AG04449 (cell line): ENCODE measurements around the gene TAOK2.
"Not testable (repeated sequence)": the region's sequence is repeated elsewhere in the genome, so short reads cannot be mapped to it uniquely, and the experiment has no call there.

ENCODE experiments used
- CTCF ChIA-PET: fragments of 350-600 bp; formaldehyde crosslinking; extraction: SDS; loops from one replicate; lab custom pipeline; 2021; ENCODE audit warnings: antibody characterized with exemption; lab: Yijun Ruan, JAX
- POLR2A ChIA-PET: fragments of 400-600, 350-600 bp; formaldehyde crosslinking; extraction: SDS; loops from one replicate; lab custom pipeline; 2020; ENCODE audit warnings: antibody characterized with exemption, inconsistent platforms; lab: Yijun Ruan, JAX
- DNase-seq: peaks from one replicate; pipeline ENCODE4 v3.0.0-alpha.2; 2010; ENCODE audit warnings: low read depth, low spot score
- H3K4me3 ChIP-seq: 2 replicates; pipeline ENCODE4 v1.5.1; 2011; ENCODE audit warnings: low read depth, mild to moderate bottlenecking, control low read depth, low read length
- TF ChIP-seq, protein P1 (sequence below): IDR thresholded peaks from one replicate; pipeline ENCODE4 v1.5.1; 2011; ENCODE audit warnings: mild to moderate bottlenecking, moderate library complexity, low read length, control low read depth, inconsistent platforms; ENCODE audit not compliant: insufficient read depth; ENCODE audit errors: missing control alignments

Gene TAOK2

DNA sequence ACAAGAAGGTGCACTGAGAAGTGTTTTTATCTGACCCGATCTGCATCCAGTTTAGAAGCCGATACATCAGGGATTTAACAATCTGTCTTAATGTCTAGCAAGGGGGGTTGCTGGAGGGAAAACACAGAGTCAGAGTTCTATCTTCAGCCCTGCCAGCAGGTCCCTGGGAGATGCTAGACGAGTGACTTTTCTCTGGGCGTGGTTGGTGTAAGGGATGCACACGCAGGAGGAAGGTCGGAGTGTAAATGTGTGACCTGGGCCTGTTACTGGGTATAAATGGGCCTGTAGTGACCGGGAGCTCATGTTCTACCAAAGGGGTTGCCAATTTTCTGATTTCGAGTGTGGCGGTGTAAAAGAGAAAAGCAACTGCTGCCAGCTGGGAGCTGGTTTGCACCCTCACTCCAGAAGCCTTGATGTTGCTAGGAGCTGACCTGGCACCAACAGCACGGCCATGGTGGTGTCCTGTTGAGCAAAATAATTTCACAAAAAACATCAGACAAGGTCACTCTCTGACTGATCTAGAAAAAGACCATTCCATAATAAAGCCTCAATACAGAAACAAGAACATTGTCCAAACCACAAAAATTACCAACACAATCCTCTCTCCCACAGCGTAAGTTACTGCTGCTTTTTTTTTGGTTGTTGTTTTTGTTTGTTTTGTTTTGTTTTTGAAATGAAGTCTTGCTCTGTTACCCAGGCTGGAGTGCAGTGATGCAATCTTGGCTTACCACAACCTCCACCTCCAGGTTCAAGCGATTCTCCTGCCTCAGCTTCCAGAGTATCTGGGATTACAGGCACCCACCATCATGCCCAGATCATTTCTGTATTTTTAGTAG is 46.4 kb upstream of the TAOK2 start:
- DNase-seq: no peak
- ChIA-PET CTCF (interaction anchor here (1.1 to 2.2 kb wide), 8 partner anchors 7 to 94 kb away, joined by 3 to 7 read pairs (median 4); partner anchors contain the start of gene TAOK2), POLR2A (interaction anchor here (1.0 to 2.3 kb wide), 5 partner anchors 16 to 77 kb away, joined by 3 to 11 read pairs (median 9); partner anchors contain the start of genes TAOK2 and TMEM219)
- TF ChIP-seq, protein P1, sequence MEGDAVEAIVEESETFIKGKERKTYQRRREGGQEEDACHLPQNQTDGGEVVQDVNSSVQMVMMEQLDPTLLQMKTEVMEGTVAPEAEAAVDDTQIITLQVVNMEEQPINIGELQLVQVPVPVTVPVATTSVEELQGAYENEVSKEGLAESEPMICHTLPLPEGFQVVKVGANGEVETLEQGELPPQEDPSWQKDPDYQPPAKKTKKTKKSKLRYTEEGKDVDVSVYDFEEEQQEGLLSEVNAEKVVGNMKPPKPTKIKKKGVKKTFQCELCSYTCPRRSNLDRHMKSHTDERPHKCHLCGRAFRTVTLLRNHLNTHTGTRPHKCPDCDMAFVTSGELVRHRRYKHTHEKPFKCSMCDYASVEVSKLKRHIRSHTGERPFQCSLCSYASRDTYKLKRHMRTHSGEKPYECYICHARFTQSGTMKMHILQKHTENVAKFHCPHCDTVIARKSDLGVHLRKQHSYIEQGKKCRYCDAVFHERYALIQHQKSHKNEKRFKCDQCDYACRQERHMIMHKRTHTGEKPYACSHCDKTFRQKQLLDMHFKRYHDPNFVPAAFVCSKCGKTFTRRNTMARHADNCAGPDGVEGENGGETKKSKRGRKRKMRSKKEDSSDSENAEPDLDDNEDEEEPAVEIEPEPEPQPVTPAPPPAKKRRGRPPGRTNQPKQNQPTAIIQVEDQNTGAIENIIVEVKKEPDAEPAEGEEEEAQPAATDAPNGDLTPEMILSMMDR: no peak
- peak overlapping the region; percentile 95 for H3K4me3 ChIP-seq

DNA sequence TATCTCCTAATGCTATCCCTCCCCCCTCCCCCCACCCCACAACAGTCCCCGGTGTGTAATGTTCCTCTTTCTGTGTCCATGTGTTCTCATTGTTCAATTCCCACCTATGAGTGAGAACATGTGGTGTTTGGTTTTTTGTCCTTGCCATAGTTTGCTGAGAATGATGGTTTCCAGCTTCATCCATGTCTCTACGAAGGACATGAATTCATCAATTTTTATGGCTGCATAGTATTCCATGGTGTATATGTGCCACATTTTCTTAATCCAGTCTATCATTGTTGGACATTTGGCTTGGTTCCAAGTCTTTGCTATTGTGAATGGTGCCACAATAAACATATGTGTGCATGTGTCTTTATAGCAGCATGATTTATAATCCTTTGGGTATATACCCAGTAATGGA is 41.9 kb upstream of the TAOK2 start:
- DNase-seq, POLR2A ChIA-PET, H3K4me3 ChIP-seq: not testable (repeated sequence)
- CTCF ChIA-PET: interaction anchor here (4.3 kb wide), 1 partner anchor 11 kb away, joined by 15 read pairs; no protein-coding TSS in a partner anchor

DNA sequence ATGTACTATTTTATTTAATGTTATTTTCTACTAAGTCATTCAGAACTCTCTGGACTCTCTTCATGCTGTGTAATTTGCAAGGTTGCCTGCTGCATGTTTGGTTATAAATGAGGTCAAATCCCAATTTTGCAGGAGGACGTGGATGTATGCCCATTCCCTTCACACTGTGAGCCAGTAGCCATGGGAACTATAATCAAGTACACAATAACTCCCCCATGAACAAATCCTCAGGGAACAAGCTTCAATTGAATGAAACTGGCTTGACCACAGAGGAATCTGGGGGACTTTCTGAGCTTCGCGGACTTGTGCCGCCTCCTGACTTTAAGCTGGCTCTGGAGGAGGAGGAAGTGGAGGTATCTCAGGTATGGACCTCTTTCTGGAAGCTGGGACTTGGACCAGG is 33.0 kb upstream of the TAOK2 start:
- DNase-seq: no peak
- H3K4me3 ChIP-seq: no peak overlapping the region
- ChIA-PET POLR2A (no interaction called here), CTCF (no interaction called here)
- TF ChIP-seq, protein P1: no peak

DNA sequence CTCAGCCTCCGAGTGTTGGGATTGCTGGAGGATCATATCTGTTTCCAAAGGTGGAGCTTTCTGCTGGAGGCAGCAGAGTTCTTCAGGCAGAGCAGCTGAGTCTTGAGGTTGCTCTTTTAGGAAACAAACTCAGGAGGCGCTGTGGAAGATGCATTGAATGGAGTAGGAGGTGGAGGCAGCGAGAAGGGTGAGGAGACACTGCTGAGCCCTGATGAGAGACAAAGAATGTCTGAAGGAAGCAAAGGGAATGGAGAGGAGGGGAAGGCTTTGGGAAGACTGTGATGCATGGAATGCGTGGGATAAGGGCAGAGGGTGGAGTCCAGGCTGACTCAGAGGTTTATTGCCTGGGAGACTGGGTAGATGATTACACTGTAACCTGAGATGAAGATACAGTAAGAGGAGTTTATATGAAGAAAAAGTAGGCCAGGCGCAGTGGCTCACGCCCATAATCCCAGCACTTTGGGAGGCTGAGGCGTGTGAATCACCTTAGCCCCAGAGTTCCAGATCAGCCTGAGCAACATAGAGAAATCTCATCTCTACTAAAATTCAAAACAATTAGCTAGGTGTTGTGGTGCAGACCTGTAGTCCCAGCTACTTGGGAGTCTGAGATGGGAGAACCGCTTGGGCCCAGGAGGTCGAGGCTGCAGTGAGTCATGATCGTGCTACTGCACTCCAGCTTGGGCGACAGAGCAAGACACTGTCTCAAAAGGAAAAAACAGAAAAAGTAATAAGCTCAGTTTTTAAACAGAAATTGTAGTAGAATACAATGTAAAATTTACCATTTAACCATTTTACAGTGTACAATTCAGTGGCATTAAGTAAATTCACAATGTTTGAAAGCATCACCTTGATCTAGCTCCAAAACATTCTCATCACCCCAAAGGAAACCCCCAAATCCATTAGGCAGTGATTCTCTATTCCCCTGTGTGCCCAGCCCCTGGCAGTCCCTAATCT is 29.5 kb upstream of the TAOK2 start:
- peak overlapping the region; percentile 24 for H3K4me3 ChIP-seq
- ChIA-PET POLR2A (interaction anchor here (0.6 to 2.8 kb wide), 6 partner anchors 17 to 293 kb away, joined by 3 to 21 read pairs (median 6); partner anchors contain the start of genes ASPHD1, KCTD13, PAGR1 and TAOK2), CTCF (interaction anchor here (0.7 to 3.6 kb wide), 11 partner anchors 10 to 88 kb away, joined by 3 to 19 read pairs (median 8); partner anchors contain the start of genes KCTD13, TAOK2, TLCD3B and TMEM219)
- DNase-seq: peak; percentile 95
- TF ChIP-seq, protein P1: peak; percentile 41

DNA sequence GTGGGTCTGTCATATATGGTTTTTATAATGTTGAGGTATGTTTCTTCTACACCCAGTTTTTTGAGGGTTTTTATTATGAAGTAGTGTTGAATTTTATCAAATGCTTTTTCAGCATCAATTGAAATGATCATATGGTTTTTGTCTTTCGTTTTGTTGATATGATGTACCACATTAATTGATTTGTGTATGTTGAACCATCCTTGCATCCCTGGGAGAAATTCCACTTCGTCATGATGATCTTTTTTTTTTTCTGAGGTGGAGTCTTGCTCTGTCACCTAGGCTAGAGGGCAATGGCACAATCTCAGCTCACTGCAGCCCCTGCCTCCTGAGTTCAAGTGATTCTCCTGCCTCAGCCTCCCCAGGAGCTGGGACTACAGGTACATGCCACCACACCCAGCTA is 25.8 kb upstream of the TAOK2 start:
- POLR2A ChIA-PET: interaction anchor here (0.7 kb wide), 1 partner anchor 92 kb away, joined by 3 read pairs; no protein-coding TSS in a partner anchor
- TF ChIP-seq, protein P1: no peak
- H3K4me3 ChIP-seq: no peak overlapping the region
- no peak for DNase-seq
- CTCF ChIA-PET: interaction anchor here (1.0 kb wide), 1 partner anchor 163 kb away, joined by 4 read pairs; no protein-coding TSS in a partner anchor

DNA sequence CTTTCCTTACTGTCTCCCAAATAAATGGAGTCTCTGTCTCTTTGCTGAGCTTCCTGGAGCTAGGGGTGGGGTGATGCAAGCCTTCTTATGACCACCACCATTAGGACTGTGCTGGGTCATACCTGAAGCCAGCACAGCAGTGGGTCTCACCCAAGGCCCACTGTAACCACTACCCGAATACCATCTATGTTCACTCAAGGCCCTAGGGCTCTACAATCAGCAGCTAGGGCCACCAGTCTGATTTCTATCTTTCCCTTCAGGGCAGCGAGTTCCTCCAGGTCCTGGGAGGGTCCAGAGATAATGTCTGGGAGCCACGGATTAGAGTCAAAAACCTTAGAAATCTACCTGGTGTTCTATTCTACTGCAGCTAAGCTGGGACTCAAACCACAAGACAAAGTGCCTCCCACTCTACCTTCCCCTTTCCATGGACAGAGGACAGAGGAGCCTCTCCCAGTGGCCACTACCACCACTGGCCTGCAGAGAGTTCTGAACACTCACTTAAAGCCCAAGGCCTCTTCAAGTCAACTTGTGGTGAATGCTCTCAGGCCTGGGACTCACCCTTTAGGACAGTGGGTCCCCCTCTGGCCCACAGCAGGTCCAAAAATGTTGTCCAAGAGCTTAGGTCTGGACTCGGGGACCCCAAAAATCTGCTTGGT is 22.7 kb upstream of the TAOK2 start:
- POLR2A ChIA-PET: no interaction called here
- no peak overlapping the region for H3K4me3 ChIP-seq
- no peak for DNase-seq
- TF ChIP-seq, protein P1: no peak
- CTCF ChIA-PET: interaction anchor here (0.9 to 2.1 kb wide), 2 partner anchors 10 to 12 kb away, joined by 5 to 10 read pairs; partner anchors contain the start of gene TMEM219
